SU-DHL-6 (cell line): ENCODE data around the gene ACD.

ENCODE experiments used
- H2AFZ ChIP-seq: fragments of 200-600 bp; sonication (generic); 2 replicates; pipeline ENCODE4 v1.6.1; 2014; ENCODE audit warnings: low read depth, mild to moderate bottlenecking, moderate library complexity, mixed read lengths, antibody characterized with exemption, low read length; ENCODE audit not compliant: severe bottlenecking
- H3F3A ChIP-seq: fragments of 200-600 bp; shearing (Covaris generic); 2 replicates; pipeline ENCODE4 v1.6.0; 2016; ENCODE audit warnings: antibody characterized with exemption, mild to moderate bottlenecking; ENCODE audit not compliant: insufficient read depth
- H3K27ac ChIP-seq: fragments of 200-600 bp; sonication (generic); 2 replicates; pipeline ENCODE4 v1.5.1; 2016; ENCODE audit warnings: low read depth, mild to moderate bottlenecking, low read length, moderate library complexity, mixed read lengths
- H3K27me3 ChIP-seq: fragments of 200-600 bp; sonication (generic), shearing (Covaris generic); 2 replicates; pipeline ENCODE4 v1.6.0; 2014; ENCODE audit warnings: mild to moderate bottlenecking, low read length
- H3K36me3 ChIP-seq: fragments of 200-600 bp; sonication (generic); 2 replicates; pipeline ENCODE4 v1.6.1; 2014; ENCODE audit warnings: mild to moderate bottlenecking, low read length, mixed read lengths
- H3K4me2 ChIP-seq: fragments of 300-600, 200-600 bp; shearing (Covaris generic), sonication (generic); 2 replicates; pipeline ENCODE4 v1.6.0; 2014; ENCODE audit warnings: low read length, low read depth, mild to moderate bottlenecking; ENCODE audit not compliant: poor library complexity, severe bottlenecking
- H3K4me3 ChIP-seq: fragments of 200-600 bp; sonication (generic); 2 replicates; pipeline ENCODE4 v1.5.1; 2014; ENCODE audit warnings: antibody characterized with exemption, low read length, mild to moderate bottlenecking, mixed read lengths; ENCODE audit not compliant: insufficient read depth, poor library complexity, severe bottlenecking
- H3K79me2 ChIP-seq: fragments of 200-600 bp; sonication (generic); 2 replicates; pipeline ENCODE4 v1.6.1; 2014; ENCODE audit warnings: mild to moderate bottlenecking, low read length, moderate library complexity; ENCODE audit not compliant: insufficient read depth
- H3K9ac ChIP-seq: fragments of 200-600 bp; sonication (generic); 2 replicates; pipeline ENCODE4 v1.7.0; 2014; ENCODE audit warnings: mild to moderate bottlenecking, low read length
- H3K9me2 ChIP-seq: fragments of 200-600 bp; sonication (generic); replicated peaks from 2 replicates; pipeline ENCODE4 v1.6.1; 2014; ENCODE audit warnings: low read length; ENCODE audit not compliant: insufficient read depth
- H3K9me3 ChIP-seq: fragments of 200-600 bp; sonication (generic); 2 replicates; pipeline ENCODE4 v1.6.1; 2014; ENCODE audit warnings: low read length, mixed read lengths; ENCODE audit not compliant: insufficient read depth
- H4K20me1 ChIP-seq: fragments of 200-600 bp; sonication (generic); 2 replicates; pipeline ENCODE4 v1.6.1; 2014; ENCODE audit warnings: low read depth, mild to moderate bottlenecking, antibody characterized with exemption, low read length, moderate library complexity, mixed read lengths
- CTCF ChIP-seq: fragments of 200-600 bp; sonication (generic); IDR thresholded peaks from one replicate; pipeline ENCODE4 v1.5.1; 2017; ENCODE audit warnings: antibody characterized with exemption, mild to moderate bottlenecking, low read length, moderate library complexity; ENCODE audit not compliant: insufficient read depth, poor library complexity, severe bottlenecking
- EZH2phosphoT487 ChIP-seq: fragments of 200-600 bp; sonication (generic), shearing (Covaris generic); conservative IDR thresholded peaks from 2 replicates; pipeline ENCODE4 v1.6.1; 2018; ENCODE audit warnings: mild to moderate bottlenecking, antibody characterized with exemption, low read length, moderate library complexity, mixed read lengths

Gene ACD

GRCh38 chr16:67654403-67654911, 5.6 kb downstream of the ACD start:
- H3K4me3 ChIP-seq = no peak overlapping the region
- H3F3A ChIP-seq = peaks cover 7% of the 10 kb centered on the region; the same call in 1 of the 2 replicates
- H3K9me2 ChIP-seq = no peaks in the 10 kb centered on the region
- no peaks in the 10 kb centered on the region for H3K36me3 ChIP-seq
- no peaks in the 10 kb centered on the region for H3K9me3 ChIP-seq
- H3K79me2 ChIP-seq = no peaks in the 10 kb centered on the region
- no peaks in the 10 kb centered on the region for H4K20me1 ChIP-seq
- no peak overlapping the region for H2AFZ ChIP-seq
- TF ChIP-seq CTCF (no peak), EZH2phosphoT487 (no peak)
- no peak overlapping the region for H3K27ac ChIP-seq
- H3K4me2 ChIP-seq = no peak overlapping the region
- H3K27me3 ChIP-seq = no peaks in the 10 kb centered on the region
- H3K9ac ChIP-seq = no peak overlapping the region

GRCh38 chr16:67653789-67654402, 6.2 kb downstream of the ACD start:
- TF ChIP-seq CTCF (no peak), EZH2phosphoT487 (no peak)
- Histone ChIP-seq H3K36me3 (no peaks in the 10 kb centered on the region), H3K4me2 (no peak overlapping the region), H3K4me3 (no peak overlapping the region), H3K9me3 (no peaks in the 10 kb centered on the region), H2AFZ (no peak overlapping the region), H3K9me2 (no peaks in the 10 kb centered on the region), H4K20me1 (no peaks in the 10 kb centered on the region), H3K79me2 (no peaks in the 10 kb centered on the region), H3K9ac (no peak overlapping the region), H3K27me3 (no peaks in the 10 kb centered on the region), H3F3A (peaks cover 7% of the 10 kb centered on the region; the same call in 1 of the 2 replicates), H3K27ac (no peak overlapping the region)

- Histone ChIP-seq H3K79me2 (no peaks in the 10 kb centered on the region), H3K27me3 (no peaks in the 10 kb centered on the region), H3K27ac (no peak overlapping the region), H3K4me2 (no peak overlapping the region), H4K20me1 (no peaks in the 10 kb centered on the region), H3K36me3 (no peaks in the 10 kb centered on the region), H3K9ac (no peak overlapping the region), H3K9me3 (no peaks in the 10 kb centered on the region), H3K4me3 (no peak overlapping the region), H2AFZ (no peak overlapping the region), H3K9me2 (no peaks in the 10 kb centered on the region), H3F3A (peaks cover 7% of the 10 kb centered on the region; the same call in 1 of the 2 replicates)
- TF ChIP-seq CTCF (no peak), EZH2phosphoT487 (no peak)
Observed at GRCh38 chr16:67653128-67653788, 6.8 kb downstream of the ACD start.
